Uterus (tissue), 4 donors: ENCODE measurements around the gene CDK6. TPM values are rescaled to one million over a fixed set of nuclear protein-coding genes. Genes with fewer than 3 reads are reported as not detected.

Experiments used
- DNase-seq, 2 donors: peaks; one replicate each; pipeline ENCODE4 v3.0.0-alpha.2; 2019 to 2020
- H3K27ac ChIP-seq, 2 donors: fragments of 200-600 bp; sonication (generic); 1 replicate in 1 of 2; 2 replicates in 1 of 2; pipeline ENCODE4 v1.5.1; 2016 to 2018
- H3K27me3 ChIP-seq, 2 donors: fragments of 200-600 bp; sonication (generic); one replicate each; pipeline ENCODE4 v1.5.1; 2018 to 2019; ENCODE audit warnings: control low read depth in 1 of 2
- H3K36me3 ChIP-seq, 2 donors: fragments of 200-600 bp; sonication (generic); one replicate each; pipeline ENCODE4 v1.5.1; 2019; ENCODE audit warnings: control low read depth in 1 of 2
- H3K4me1 ChIP-seq, 2 donors: fragments of 200-600 bp; sonication (generic); one replicate each; pipeline ENCODE4 v1.5.1; 2018 to 2019; ENCODE audit warnings: control low read depth in 1 of 2
- H3K4me3 ChIP-seq, 2 donors: fragments of 200-600 bp; sonication (generic); 1 replicate in 1 of 2; 2 replicates in 1 of 2; pipeline ENCODE4 v1.5.1; 2018 to 2019; ENCODE audit warnings: mild to moderate bottlenecking in 1 of 2
- H3K9me3 ChIP-seq, 2 donors: fragments of 200-600 bp; sonication (generic); one replicate each; pipeline ENCODE4 v1.5.1; 2019; ENCODE audit warnings: control low read depth in 1 of 2
- CTCF ChIP-seq, 4 experiments: fragments of 200-600 bp in 2 of 4; fragments of 450-650 bp in 2 of 4; sonication (generic) in 2 of 4; IDR thresholded peaks; one replicate each; pipeline ENCODE4 v1.5.1; 2016 to 2019; ENCODE audit warnings: antibody characterized with exemption in 4 of 4, mild to moderate bottlenecking in 2 of 4, moderate library complexity in 1 of 4
- POLR2A ChIP-seq, 2 donors: fragments of 450-650 bp; IDR thresholded peaks; one replicate each; pipeline ENCODE4 v1.6.1; 2016; ENCODE audit warnings: antibody characterized with exemption in 2 of 2, mild to moderate bottlenecking in 1 of 2, moderate library complexity in 1 of 2
- intact Hi-C: fragments of 100-400 bp; cut with DNase I; formaldehyde crosslinking; loops from one replicate; pipeline ENCODE4 v1.15.1; 2023; ENCODE audit warnings: low total_unique reads
- total RNA-seq, 4 donors: library from RNA; depleted of rRNA in 3 of 4; stranded (reverse); fragments of >200 nt in 3 of 4; gene quantifications; one replicate each; pipeline versions ENCODE4 v1.1.0 to v1.2.4, GENCODE V29; 2014 to 2023
- donor health status: DM: yes; HTN: yes; CAD: no.

Gene CDK6
- total RNA-seq, 4 donors from 2014 or later = 5.9 to 117 (median 15.2) TPM

- no peak for TF ChIP-seq CTCF (IDR thresholded peaks at IDR 0.05)
- TF ChIP-seq POLR2A (IDR thresholded peaks at IDR 0.05) = no peak
- H3K27me3 ChIP-seq = no peaks in the 10 kb centered on the region
- no peak overlapping the region for H3K4me3 ChIP-seq
- no peaks in the 10 kb centered on the region for H3K9me3 ChIP-seq
- H3K27ac ChIP-seq = no peak overlapping the region
- no peaks in the 10 kb centered on the region for H3K36me3 ChIP-seq
- no peaks in the 10 kb centered on the region for H3K4me1 ChIP-seq
- no peak for DNase-seq
- intact Hi-C loops = no loop called here
These were observed 188.7 kb downstream of the CDK6 start for GRCh38 chr7:92647652-92648051.

- no peak overlapping the region for H3K4me3 ChIP-seq
- no peaks in the 10 kb centered on the region for H3K9me3 ChIP-seq
- H3K27me3 ChIP-seq = no peaks in the 10 kb centered on the region
- no peak overlapping the region for H3K27ac ChIP-seq
- no peak for DNase-seq
- no peaks in the 10 kb centered on the region for H3K36me3 ChIP-seq
- intact Hi-C loops = no loop called here
- no peaks in the 10 kb centered on the region for H3K4me1 ChIP-seq
- TF ChIP-seq CTCF (IDR thresholded peaks at IDR 0.05) (no peak), POLR2A (IDR thresholded peaks at IDR 0.05) (no peak)
These were observed 189.3 kb downstream of the CDK6 start for GRCh38 chr7:92647011-92647625.

GRCh38 chr7:92645114-92646061, 191.0 kb downstream of the CDK6 start:
- H3K36me3 ChIP-seq = no peaks in the 10 kb centered on the region
- H3K4me1 ChIP-seq = no peaks in the 10 kb centered on the region
- DNase-seq = no peak
- TF ChIP-seq POLR2A (IDR thresholded peaks at IDR 0.05) (no peak), CTCF (IDR thresholded peaks at IDR 0.05) (no peak)
- no peaks in the 10 kb centered on the region for H3K27me3 ChIP-seq
- intact Hi-C loops = no loop called here
- H3K9me3 ChIP-seq = no peaks in the 10 kb centered on the region
- H3K27ac ChIP-seq = peak overlapping the region; percentile 9 to 53
- no peak overlapping the region for H3K4me3 ChIP-seq

- no peak for DNase-seq
- no peak for TF ChIP-seq CTCF (IDR thresholded peaks at IDR 0.05)
- TF ChIP-seq POLR2A (IDR thresholded peaks at IDR 0.05) = no peak
- Histone ChIP-seq H3K27ac (peak overlapping the region in 1 of 2 donors; percentile 53), H3K27me3 (no peaks in the 10 kb centered on the region), H3K36me3 (no peaks in the 10 kb centered on the region), H3K9me3 (no peaks in the 10 kb centered on the region), H3K4me1 (no peaks in the 10 kb centered on the region), H3K4me3 (no peak overlapping the region)
- intact Hi-C loops = no loop called here
These were observed 191.8 kb downstream of the CDK6 start for GRCh38 chr7:92644406-92645113.
